Psoas muscle (tissue), 8 donors: ENCODE data around the gene ACAA1. TPM values are rescaled to one million over a fixed set of nuclear protein-coding genes. Genes with fewer than 3 reads are reported as not detected.

Experiments used
- ATAC-seq, 4 donors: fragments of 200-7000 bp; cut with Tn5 transposase; one replicate each; pipeline ENCODE4 v1.9.1; 2020; ENCODE audit warnings: moderate library complexity in 3 of 4, mild to moderate bottlenecking in 2 of 4
- DNase-seq, 2 donors: peaks; one replicate each; pipeline ENCODE4 v3.0.0-alpha.2; 2020
- H3K27ac ChIP-seq: fragments of 200-600 bp; one replicate; pipeline ENCODE4 v1.8.0; 2022
- H3K27me3 ChIP-seq, 3 donors: fragments of 200-600 bp in 1 of 3; one replicate each; pipeline versions ENCODE4 v1.6.1 to v1.8.0; 2013 to 2022; ENCODE audit warnings: low read length in 2 of 3, mild to moderate bottlenecking in 2 of 3, moderate library complexity in 1 of 3; ENCODE audit not compliant: insufficient read depth in 3 of 3
- H3K36me3 ChIP-seq, 2 donors: fragments of 200-600 bp in 1 of 2; one replicate each; pipeline versions ENCODE4 v1.6.1 to v1.8.0; 2013 to 2022; ENCODE audit warnings: low read depth in 1 of 2, mild to moderate bottlenecking in 1 of 2, moderate library complexity in 1 of 2; ENCODE audit not compliant: insufficient read depth in 1 of 2
- H3K4me1 ChIP-seq: fragments of 200-600 bp; one replicate; pipeline ENCODE4 v1.8.0; 2022
- H3K4me3 ChIP-seq: fragments of 200-600 bp; one replicate; pipeline ENCODE4 v1.8.0; 2022; ENCODE audit warnings: mild to moderate bottlenecking
- H3K9me3 ChIP-seq: fragments of 200-600 bp; one replicate; pipeline ENCODE4 v1.8.0; 2022
- CTCF ChIP-seq: fragments of 200-600 bp; IDR thresholded peaks from one replicate; pipeline ENCODE4 v1.8.0; 2022; ENCODE audit warnings: antibody characterized with exemption
- WGBS, 3 donors: extraction: QIAGEN DNeasy Blood & Tissue Kit; methylation state at CpG; one replicate each; pipeline versions ENCODE4 v1.1.6 to v1.1.7; 2013; 5-methylcytosine and 5-hydroxymethylcytosine counted together
- intact Hi-C, 2 donors: fragments of 100-400 bp; cut with DNase I; formaldehyde crosslinking; loops; one replicate each; pipeline versions ENCODE4 v1.11.0 to v1.14.2; 2022
- polyA plus RNA-seq, 3 donors: library from polyadenylated mRNA; stranded (reverse); fragments of 200-250 nt; gene quantifications; one replicate each; pipeline ENCODE4 v1.2.3, GENCODE V29; 2013
- total RNA-seq, 4 donors: library from RNA; stranded (reverse); fragmentation: NEBNext Ultra II Directional in 2 of 4; extraction: Animal tissue kit (Norgen Biotek cat#: 25700) in 2 of 4; gene quantifications; one replicate each; pipeline versions ENCODE4 v1.2.1 to v1.2.4, GENCODE V29; 2021 to 2023
- donor health status: healthy with polysubstance abuse.
- donor health status: DM: no; HTN: no; CAD: no; lungs with moderate emphysema.
- donor health status: Bipolar disorder and iron deficiency.
- donor health status: healthy.
- donor health status: DM: yes; HTN: yes; CAD: no.
- donor health status: DM: no; HTN: no; CAD: no.
- donor health status: DM: no; HTN: no; CAD: no.
- donor health status: DM: yes; HTN: yes; CAD: no.

Gene ACAA1
- total and polyA plus RNA-seq, 7 donors = 23.6 to 52.2 (median 34.9) TPM

GRCh38 chr3:38155825-38156224 is 18.9 kb upstream of the ACAA1 start:
- DNase-seq = no peak
- 87 to 94% (median 88%) methylated on average over 2 of the region's 2 CpGs for WGBS, 3 donors
- no peak overlapping the region for H3K4me3 ChIP-seq
- no peak for ATAC-seq
- H3K4me1 ChIP-seq = no peaks in the 10 kb centered on the region
- no peak for TF ChIP-seq CTCF
- H3K27me3 ChIP-seq = no peaks in the 10 kb centered on the region
- intact Hi-C loops = no loop called here
- H3K36me3 ChIP-seq = no peaks in the 10 kb centered on the region
- no peak overlapping the region for H3K27ac ChIP-seq
- H3K9me3 ChIP-seq = no peaks in the 10 kb centered on the region

GRCh38 chr3:38154625-38155255 is 17.8 kb upstream of the ACAA1 start:
- Histone ChIP-seq H3K27ac (no peak overlapping the region), H3K27me3 (no peaks in the 10 kb centered on the region), H3K4me1 (no peaks in the 10 kb centered on the region), H3K4me3 (no peak overlapping the region), H3K36me3 (no peaks in the 10 kb centered on the region), H3K9me3 (no peaks in the 10 kb centered on the region)
- ATAC-seq = no peak
- 67 to 73% (median 71%) methylated on average over 2 of the region's 2 CpGs for WGBS, 3 donors
- DNase-seq = no peak
- no peak for TF ChIP-seq CTCF
- intact Hi-C loops = no loop called here

- H3K27ac ChIP-seq = no peak overlapping the region
- WGBS, 3 donors = 81 to 95% (median 85%) methylated on average over 2 of the region's 2 CpGs
- H3K36me3 ChIP-seq = no peaks in the 10 kb centered on the region
- ATAC-seq (no peak), DNase-seq (no peak)
- no peaks in the 10 kb centered on the region for H3K9me3 ChIP-seq
- no peaks in the 10 kb centered on the region for H3K27me3 ChIP-seq
- no peaks in the 10 kb centered on the region for H3K4me1 ChIP-seq
- no peak for TF ChIP-seq CTCF
- intact Hi-C loops = no loop called here
- no peak overlapping the region for H3K4me3 ChIP-seq
These were observed 17.1 kb upstream of the ACAA1 start for GRCh38 chr3:38154033-38154494.

GRCh38 chr3:38153221-38153620 is 16.3 kb upstream of the ACAA1 start:
- intact Hi-C loops = no loop called here
- no peak for TF ChIP-seq CTCF
- WGBS, 3 donors = 86 to 92% (median 88%) methylated on average over 2 of the region's 2 CpGs
- H3K4me1 ChIP-seq = no peaks in the 10 kb centered on the region
- H3K27me3 ChIP-seq = no peaks in the 10 kb centered on the region
- H3K4me3 ChIP-seq = no peak overlapping the region
- H3K27ac ChIP-seq = no peak overlapping the region
- no peak for DNase-seq
- H3K36me3 ChIP-seq = no peaks in the 10 kb centered on the region
- ATAC-seq = no peak
- H3K9me3 ChIP-seq = no peaks in the 10 kb centered on the region

GRCh38 chr3:38152609-38153008 is 15.7 kb upstream of the ACAA1 start:
- intact Hi-C loops = no loop called here
- Histone ChIP-seq H3K27me3 (no peaks in the 10 kb centered on the region), H3K36me3 (no peaks in the 10 kb centered on the region), H3K4me3 (no peak overlapping the region), H3K4me1 (no peaks in the 10 kb centered on the region), H3K27ac (no peak overlapping the region), H3K9me3 (no peaks in the 10 kb centered on the region)
- TF ChIP-seq CTCF = no peak
- DNase-seq (no peak), ATAC-seq (no peak)
- 72 to 89% (median 89%) methylated on average over 2 of the region's 2 CpGs for WGBS, 3 donors
